TTC549 (cell line): ENCODE results near the gene TMC6.
"Not testable (repeated sequence)": the region's sequence is repeated elsewhere in the genome, so short reads cannot be mapped to it uniquely, and the experiment has no call there.

Experiments
- FAIRE-seq: peaks from 2 replicates; lab custom pipeline; 2012; peaks lifted over from hg19 to GRCh38; lab: Jason Lieb, UNC

Gene TMC6, protein sequence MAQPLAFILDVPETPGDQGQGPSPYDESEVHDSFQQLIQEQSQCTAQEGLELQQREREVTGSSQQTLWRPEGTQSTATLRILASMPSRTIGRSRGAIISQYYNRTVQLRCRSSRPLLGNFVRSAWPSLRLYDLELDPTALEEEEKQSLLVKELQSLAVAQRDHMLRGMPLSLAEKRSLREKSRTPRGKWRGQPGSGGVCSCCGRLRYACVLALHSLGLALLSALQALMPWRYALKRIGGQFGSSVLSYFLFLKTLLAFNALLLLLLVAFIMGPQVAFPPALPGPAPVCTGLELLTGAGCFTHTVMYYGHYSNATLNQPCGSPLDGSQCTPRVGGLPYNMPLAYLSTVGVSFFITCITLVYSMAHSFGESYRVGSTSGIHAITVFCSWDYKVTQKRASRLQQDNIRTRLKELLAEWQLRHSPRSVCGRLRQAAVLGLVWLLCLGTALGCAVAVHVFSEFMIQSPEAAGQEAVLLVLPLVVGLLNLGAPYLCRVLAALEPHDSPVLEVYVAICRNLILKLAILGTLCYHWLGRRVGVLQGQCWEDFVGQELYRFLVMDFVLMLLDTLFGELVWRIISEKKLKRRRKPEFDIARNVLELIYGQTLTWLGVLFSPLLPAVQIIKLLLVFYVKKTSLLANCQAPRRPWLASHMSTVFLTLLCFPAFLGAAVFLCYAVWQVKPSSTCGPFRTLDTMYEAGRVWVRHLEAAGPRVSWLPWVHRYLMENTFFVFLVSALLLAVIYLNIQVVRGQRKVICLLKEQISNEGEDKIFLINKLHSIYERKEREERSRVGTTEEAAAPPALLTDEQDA

DNA sequence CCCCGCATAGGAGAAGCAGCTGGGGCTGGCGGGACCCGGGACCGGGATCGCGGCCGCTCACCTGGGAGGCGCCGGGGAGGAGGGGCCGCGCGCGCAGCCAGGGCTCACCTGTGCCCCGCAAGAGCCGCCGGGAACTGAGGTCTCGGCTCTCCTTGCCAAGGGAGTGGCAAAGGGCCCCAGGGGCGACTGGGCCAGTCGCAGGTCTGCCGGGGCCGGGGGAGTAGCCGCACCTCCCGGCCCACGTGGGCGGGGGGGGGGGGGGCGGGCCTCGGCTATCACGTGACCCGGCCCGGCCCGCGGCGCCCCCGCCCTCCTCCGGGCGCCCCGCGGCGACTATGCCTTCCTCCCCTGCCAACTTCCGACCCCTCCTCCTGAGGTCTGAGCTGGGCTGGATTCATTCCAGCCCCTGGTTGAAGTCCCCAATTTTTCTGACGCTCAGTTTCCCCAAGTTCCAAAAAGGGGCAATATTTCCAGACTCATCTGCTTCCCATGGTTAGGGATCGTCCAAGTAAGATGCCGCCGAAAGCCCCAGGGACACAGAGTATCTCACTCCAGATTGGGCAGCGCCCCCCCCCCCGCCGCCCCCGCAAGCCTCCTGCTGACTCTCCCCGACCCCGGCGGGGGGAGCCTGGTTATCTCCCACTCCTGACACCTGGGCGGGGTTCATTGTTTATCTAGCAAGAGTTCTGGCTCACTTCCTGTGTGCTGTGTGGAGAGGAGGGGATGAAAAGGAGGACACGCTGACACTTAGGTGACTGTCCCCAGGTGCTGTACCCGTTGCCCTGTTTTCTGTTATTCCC lies at the start of gene TMC6:
Gene TMC6, minus strand, starts transcription at position 205 of the 800 bp plus-strand sequence. CDS start 1,923 bp downstream, outside the sequence.
- no peak for FAIRE-seq

DNA sequence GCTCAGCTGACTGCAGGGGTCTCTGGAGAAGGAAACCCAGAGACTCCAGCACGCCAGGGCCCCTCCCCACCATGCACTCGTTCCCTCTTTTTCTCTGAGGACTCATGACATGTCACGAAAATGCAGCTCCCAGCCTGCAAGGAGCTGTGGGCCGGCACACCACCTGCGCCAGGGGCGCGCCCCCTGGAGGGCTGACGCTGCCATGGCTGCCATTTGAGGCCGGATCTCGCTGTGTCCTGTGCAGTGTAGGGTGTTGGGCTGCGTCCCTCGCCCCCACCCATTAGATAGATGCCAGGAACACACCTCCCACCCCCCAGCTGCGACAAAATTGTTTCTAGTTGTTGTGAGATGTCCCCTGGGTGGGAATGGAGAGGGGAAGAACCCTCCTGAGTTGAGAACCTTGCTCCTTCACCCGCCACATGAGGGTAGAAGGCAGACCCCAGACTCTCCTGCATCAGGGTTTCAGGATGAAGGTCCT lies 48.0 kb upstream of the TMC6 start:
- no peak for FAIRE-seq

DNA sequence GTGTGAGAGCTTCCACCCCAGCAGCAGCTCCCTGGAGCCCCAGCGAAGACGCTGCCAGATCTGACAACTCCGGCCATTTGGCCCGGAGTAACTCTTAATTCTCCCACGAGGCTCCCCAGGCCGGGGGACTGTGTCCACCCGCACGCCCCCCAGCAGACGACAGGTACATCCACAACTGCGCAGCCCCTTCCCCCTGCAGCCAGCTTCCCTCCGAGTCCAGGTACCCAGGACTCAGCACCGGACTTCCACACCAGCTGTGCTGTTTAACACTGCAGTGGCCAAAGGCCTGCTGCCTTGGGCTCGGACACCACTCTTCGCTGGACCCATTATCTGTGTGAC lies 47.1 kb upstream of the TMC6 start:
- no peak for FAIRE-seq

DNA sequence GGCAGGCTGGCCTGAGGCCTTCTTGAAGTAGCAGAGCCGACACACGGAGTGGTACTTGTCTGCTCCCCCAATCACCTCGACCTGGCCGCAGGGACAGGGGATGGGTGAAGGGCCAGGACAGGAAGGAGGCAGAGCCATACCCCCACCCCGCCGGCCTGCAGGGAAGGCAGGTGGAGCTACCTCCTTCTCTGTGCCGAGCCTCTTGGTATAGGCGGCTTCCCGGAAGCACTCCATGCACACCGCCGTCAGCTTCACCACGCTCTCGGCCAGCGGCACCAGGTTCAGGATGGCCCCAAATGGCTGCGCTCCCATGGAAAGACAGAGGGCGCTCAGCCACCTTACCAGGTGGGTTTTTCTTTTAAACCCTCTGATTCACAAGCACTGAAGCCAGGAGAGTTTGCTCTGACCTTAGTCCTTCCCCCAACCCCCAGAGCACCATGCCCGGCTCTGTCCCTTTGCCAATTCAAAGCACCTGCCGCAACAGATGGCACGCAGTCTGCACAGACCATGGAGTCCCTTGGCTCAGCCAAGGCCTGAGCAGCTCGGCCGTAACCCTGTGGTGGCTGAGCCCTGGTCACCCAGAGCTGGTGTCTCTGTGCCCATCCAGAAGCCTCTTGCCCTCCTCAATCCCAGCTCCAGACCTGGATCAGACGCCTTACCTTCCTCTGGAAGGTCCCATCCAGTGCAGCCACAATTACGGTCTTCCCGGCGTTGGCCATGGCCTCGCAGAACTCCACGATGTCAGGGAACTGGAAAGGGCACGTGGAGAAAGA lies 46.5 kb upstream of the TMC6 start:
- FAIRE-seq = no peak

DNA sequence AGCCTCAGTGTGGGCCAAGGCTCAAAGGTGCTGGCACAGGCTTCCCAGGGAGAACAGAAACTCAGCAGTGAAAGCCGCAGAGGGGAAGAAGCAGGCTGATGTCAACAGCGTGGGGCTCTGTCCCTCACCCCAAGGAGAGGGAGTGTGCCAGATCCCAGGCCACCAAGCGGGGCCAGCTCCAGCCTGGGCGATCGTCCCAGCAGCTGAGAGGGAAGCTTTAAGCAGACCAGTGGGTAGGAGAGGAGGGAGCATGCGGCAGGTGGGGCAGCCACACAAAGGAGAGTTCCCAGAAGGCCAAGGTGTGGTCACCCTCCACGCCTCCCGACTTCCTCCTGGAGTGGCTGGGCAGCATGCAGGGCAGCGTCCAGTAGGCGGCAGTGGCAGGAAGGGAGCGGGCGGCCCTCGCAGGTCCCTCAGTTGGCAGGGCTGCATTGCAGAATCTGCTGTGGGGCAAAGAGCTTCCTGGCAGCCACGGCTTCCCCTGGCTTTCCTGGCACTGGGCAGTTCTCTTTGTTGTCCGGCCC lies 45.9 kb upstream of the TMC6 start:
- no peak for FAIRE-seq

DNA sequence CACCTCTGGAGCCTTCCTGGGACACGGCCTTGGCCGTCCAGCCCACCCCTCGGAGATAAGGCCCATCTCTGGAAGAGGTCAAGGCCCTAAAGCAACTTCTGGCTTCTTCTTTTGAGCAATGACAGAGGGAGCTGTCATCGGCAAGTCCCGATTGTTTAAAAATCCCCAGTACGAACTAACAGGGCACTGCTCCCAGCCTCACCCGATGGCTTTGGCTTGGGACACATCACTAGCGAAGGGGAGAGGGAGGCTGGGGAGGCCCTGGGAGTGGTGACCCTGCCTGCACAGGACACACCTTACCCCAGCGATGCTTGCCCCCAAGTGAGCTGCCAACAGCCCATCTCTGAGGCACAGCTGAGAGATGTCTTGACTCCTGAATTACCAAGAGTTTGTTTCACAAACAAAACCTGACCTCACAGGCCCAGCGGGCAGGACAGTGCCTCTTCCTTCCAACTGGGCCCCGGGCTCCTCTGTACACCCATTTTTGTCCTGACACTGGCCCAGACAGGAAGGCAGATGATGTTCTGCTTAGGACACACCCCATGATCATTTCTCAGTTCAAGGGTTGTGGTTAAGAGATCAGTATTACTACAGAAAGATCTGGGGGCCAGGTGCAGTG lies 44.7 kb upstream of the TMC6 start:
- FAIRE-seq = no peak

DNA sequence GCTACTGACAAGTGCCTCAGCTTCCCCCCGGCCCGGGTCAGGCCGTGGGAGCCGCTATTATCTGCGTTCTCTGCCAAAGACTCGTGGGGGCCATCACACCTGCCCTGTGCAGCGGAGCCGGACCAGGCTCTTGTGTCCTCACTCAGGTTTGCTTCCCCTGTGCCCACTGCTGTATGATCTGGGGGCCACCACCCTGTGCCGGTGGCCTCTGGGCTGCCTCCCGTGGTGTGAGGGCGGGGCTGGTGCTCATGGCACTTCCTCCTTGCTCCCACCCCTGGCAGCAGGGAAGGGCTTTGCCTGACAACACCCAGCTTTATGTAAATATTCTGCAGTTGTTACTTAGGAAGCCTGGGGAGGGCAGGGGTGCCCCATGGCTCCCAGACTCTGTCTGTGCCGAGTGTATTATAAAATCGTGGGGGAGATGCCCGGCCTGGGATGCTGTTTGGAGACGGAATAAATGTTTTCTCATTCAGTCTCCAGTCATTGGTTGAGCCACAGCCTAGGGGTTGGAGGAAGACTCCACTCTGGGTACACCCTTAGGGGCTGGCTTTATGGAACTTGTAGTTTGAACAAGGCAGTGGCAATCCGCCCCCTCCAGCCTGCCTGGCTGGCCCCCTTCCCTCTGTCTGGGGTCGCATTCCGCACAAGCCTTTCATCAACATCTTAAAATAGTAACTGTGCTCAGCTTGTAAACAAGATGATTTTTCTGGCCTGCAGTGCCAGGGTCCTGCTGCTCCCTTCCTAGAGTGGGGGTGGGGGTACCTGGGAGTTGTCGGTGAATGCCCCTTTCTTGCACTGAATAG lies 43.9 kb upstream of the TMC6 start:
- FAIRE-seq = no peak

DNA sequence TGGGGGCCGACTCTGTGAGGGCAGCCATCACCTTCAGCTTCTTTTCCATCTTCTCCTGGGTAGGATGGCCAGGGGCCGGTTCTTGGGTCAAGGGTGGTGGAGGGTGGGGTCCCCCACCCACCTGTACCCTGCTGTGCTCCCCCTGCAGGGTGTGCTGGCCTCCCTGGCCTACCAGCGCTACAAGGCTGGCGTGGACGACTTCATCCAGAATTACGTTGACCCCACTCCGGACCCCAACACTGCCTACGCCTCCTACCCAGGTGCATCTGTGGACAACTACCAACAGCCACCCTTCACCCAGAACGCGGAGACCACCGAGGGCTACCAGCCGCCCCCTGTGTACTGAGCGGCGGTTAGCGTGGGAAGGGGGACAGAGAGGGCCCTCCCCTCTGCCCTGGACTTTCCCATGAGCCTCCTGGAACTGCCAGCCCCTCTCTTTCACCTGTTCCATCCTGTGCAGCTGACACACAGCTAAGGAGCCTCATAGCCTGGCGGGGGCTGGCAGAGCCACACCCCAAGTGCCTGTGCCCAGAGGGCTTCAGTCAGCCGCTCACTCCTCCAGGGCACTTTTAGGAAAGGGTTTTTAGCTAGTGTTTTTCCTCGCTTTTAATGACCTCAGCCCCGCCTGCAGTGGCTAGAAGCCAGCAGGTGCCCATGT lies 43.2 kb upstream of the TMC6 start:
- FAIRE-seq = not testable (repeated sequence)

DNA sequence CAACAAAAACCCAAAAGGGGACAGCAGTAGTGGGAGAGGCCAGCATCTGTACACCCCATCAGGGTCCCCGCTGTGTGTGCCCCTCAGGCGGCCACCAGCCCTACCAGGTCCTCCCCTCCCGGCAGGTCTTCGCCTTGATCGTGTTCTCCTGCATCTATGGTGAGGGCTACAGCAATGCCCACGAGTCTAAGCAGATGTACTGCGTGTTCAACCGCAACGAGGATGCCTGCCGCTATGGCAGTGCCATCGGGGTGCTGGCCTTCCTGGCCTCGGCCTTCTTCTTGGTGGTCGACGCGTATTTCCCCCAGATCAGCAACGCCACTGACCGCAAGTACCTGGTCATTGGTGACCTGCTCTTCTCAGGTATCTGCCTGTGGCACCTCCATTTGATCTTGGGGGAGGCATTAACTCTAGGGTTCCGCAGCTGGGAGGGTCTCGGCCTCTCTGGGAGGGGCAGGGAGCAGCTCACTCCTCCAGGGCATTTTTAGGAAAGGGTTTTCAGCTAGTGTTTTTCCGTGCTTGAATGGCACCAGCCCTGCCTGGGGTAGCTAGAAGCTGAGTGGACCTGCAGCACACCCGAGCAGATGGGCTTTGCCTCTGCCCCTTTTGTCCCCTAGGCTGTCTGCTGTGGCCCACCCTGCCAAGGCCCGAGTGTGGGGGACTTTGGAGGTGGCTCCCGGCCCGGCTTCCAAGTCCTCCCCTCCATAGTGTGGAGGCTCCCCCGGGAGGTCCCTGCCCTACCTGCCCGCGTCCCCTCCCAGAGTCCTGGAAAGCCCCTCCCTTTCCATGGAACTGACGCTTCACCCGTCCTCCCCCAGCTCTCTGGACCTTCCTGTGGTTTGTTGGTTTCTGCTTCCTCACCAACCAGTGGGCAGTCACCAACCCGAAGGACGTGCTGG lies 42.4 kb upstream of the TMC6 start:
- FAIRE-seq = no peak

DNA sequence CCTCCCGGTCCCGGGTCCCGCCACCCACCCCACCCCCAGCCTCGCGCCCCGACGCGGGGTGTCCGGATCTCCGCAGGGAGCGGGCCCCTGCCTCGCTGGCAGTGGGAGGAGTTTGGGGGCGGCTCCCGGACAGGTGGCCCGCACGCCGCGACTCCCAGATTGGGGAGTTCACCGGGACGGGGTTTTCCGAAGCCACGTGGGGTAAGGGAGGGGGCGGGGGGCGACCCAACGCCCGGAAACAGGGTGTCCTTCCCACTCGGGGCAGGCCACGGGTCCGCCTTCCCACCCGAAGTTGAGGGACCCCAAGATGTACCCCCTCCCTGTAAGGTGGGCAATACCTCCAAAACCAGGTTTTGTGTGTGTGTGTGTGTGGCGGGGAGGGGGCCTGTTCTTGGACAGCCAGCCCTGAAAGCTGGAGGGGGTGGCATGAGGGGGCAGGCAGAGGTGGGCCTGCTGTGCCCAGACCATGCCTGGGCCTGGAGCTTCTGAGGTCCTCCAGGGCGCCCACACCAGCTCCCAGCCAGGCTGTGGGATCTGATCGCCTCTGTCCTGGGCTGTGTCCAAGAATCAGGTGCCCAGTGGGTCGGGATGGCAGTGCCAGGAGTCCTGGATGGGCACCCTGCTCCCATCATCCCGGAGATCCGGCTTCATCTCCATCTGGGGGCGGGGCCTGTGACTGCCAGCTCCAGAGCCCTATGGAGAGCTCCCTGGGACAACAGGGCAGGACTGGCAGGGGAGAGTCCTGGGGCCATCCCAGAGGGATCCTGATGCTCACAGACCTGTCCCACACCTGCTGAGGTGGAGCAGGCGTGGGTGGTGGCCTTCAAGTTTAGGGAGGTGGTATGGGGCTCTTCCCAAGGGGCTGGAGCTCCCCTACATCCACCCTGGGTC lies 40.6 kb upstream of the TMC6 start:
- no peak for FAIRE-seq

DNA sequence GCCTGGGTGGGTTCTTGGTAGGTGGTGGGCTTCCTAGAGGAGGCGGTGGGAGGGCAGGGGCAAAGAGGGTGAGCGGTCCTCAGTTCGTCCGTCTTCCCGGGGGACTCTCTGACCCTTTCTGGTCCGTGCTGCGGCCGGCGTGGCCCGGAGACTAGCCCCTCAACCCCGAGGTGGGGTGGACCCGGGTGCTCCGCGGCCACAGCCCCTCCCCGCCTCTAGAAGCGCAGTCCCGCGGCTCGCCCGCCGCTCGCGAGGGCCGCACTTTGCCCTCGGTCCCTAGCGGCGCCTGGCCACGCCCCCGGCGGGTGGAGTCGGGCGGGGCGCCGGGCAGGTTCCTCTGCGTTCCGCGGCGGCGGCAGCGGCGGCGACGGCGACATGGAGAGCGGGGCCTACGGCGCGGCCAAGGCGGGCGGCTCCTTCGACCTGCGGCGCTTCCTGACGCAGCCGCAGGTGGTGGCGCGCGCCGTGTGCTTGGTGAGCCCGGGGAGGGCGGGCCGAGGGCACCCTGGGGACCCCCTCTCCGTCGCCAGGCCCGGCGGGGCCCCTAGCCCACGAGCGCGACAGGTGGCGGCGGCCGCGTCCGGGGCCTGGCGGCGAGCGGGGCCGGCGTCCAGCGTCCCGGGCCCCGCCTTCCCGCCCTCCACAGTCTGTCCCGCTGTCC lies 39.8 kb upstream of the TMC6 start, which contains the start of gene SYNGR2:
Gene SYNGR2, plus strand, starts transcription at position 340 of the 661 bp plus-strand sequence. Its CDS starts 36 bp downstream, at position 376.
- no peak for FAIRE-seq

DNA sequence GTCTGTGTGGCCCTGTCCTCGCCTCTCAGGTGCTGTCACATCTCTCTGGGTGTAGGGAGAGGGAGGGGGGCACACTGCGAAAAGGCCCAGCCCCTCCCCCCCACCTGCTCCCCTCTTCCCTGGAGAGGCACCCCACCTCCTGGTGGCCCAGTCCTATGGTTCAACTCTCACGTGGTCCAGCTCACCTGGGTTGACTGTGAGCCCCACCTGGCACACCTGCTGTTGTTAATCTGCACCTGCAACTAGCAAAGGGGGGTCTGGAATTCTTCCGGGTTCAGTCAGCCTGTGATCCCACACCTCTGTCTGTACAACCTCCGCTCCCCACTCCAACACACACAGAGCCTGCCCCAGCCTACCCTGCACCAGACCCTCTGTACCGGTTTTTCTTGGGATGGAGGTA lies 37.9 kb upstream of the TMC6 start:
- no peak for FAIRE-seq

DNA sequence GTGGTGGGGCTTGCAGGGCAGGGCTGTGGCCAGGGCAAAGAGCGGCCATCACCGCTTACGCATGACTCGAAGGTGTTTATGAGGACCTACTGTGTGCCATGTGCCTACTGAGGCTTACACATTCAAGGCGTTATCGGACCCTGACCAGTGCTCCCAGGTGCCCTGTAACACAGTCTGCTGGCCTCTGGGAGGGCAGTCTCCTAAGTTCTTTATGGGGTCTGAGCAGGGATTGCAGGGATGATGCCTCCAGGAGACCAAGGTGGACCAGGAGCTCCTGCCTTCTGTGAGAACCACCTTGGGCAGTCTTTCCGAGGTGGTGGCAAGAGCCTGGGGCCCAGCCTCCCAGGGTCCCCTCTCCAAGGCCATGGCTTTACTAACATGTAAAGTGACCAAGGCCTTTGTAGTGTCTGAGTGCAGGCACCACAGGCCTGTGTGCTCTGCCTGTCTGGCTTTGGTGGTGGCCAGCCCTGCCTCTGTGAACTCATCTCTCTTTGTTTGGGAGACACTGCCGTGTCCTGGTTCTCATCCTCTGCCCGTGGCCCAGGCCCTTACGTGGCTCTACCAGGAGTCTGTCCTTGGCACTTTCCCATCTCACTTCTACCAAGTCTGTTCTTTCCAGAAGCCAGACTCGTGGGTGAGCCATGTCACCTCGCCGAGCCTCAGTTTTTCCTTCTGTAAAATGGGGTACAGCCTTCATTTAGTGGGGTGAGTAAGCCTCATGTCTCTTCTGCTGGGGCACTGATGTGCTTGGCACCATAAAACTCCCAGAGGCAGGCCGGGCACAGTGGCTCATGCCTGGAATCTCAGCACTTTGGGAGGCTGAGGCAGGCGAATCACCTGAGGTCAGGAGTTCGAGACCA lies 36.4 kb upstream of the TMC6 start:
- no peak for FAIRE-seq

DNA sequence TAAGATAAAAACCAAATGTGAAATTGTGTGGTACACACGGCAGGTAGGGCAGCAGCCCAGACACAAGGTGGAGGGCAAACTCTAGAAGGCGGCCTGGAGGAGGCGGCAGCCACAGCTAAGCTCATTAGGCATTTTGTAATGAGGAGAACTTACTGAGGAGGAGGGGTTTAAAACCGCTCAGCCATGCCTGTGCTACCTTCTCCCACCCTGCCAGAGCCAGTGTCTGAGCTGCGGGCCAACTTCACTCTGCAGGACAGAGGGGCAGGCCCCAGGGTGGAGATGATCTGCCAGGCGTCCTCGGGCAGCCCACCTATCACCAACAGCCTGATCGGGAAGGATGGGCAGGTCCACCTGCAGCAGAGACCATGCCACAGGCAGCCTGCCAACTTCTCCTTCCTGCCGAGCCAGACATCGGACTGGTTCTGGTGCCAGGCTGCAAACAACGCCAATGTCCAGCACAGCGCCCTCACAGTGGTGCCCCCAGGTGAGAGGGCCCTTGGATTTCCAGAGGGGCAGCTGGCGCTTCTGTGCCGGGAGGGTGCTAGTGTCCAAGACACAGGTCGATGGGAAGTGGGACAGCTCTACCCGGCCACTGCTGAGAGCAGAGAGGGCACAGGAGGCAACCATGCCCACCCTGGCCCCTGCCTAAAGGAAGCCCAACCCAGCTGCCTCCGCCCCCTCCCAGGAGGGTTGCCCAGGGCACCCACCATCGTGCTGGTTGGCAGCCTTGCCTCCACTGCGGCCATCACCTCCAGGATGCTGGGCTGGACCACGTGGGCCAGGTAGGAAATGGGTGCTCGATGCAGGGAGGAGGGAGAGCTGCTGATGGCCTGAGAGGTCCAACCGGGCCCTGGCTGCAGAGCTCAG lies 35.6 kb upstream of the TMC6 start:
- no peak for FAIRE-seq

DNA sequence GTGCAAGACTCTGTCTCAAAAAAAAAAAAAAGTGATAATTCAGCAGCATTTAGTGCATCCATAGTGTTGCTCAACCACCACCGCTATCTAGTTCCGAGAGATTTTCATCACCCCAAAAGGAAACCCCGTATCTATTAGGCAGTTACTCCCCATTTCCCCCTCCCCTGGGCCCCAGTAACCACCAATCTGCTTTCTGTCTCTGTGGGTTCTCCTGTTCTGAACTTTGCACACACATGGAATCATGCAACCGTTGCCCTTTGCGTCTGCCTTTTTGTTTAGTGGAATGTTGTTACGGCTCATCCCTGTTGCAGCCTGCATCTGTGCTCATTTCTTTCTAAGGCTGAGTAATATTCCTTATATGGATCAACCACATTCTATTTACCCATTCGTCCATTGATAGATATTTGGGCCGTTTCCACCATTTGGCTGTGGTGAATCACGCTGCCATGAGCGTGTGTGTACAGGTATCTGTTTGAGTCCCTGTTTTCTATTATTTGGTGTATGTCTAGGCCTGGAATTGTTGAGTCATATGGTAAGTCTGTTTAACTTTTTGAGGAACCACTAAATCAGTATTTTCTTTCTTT lies 31.1 kb upstream of the TMC6 start:
- FAIRE-seq = no peak
